ENCODE measurements around the gene KCNIP3. TPM values are rescaled to one million over a fixed set of nuclear protein-coding genes. Genes with fewer than 3 reads are reported as not detected.

KCNIP3 gene
- total RNA-seq, 2 experiments from 2014 or later: 0.52 TPM; not detected in 1

- Mint-ChIP-seq H3K27ac (no peak overlapping the region), H3K4me3 (no peak overlapping the region), H3K36me3 (ENCODE audit: low read depth) (no peaks in the 10 kb centered on the region), H3K4me1 (ENCODE audit: low read depth) (no peaks in the 10 kb centered on the region), H3K27me3 (peaks cover 4% of the 10 kb centered on the region), H3K9me3 (no peaks in the 10 kb centered on the region)
- CTCF ChIA-PET: no interaction called here
- Histone ChIP-seq H3K27ac (ENCODE audit: low read depth in 1 of 2, low read length in 2 of 2) (no peak overlapping the region), H3K4me3 (ENCODE audit: low read length) (no peak overlapping the region), H3K4me1 (ENCODE audit: insufficient read depth, low read length) (no peaks in the 10 kb centered on the region), H3K9me3 (ENCODE audit: control insufficient read depth in 1 of 2, insufficient read depth in 1 of 2, low read length in 2 of 2) (peaks cover 0 to 9% of the 10 kb centered on the region in 2 experiments), H3K36me3 (ENCODE audit: insufficient read depth, low read length) (no peaks in the 10 kb centered on the region), H3K27me3 (ENCODE audit: control insufficient read depth in 1 of 2, insufficient read depth in 2 of 2, low read length in 2 of 2) (no peaks in the 10 kb centered on the region)
- TF ChIP-seq CTCF (IDR thresholded peaks at IDR 0.05): no peak
- ATAC-seq (ENCODE audit: poor library complexity) (no peak), DNase-seq (no peak)
- intact Hi-C loops (cut with DNase I, micrococcal nuclease): no loop called here
- POLR2A ChIA-PET: no interaction called here
These were observed 34.9 kb downstream of the KCNIP3 start for GRCh38 chr2:95332036-95332435.

- Histone ChIP-seq H3K4me1 (ENCODE audit: insufficient read depth, low read length) (no peaks in the 10 kb centered on the region), H3K4me3 (ENCODE audit: low read length) (no peak overlapping the region), H3K27me3 (ENCODE audit: control insufficient read depth in 1 of 2, insufficient read depth in 2 of 2, low read length in 2 of 2) (no peaks in the 10 kb centered on the region), H3K36me3 (ENCODE audit: insufficient read depth, low read length) (no peaks in the 10 kb centered on the region), H3K27ac (ENCODE audit: low read depth in 1 of 2, low read length in 2 of 2) (no peak overlapping the region), H3K9me3 (ENCODE audit: control insufficient read depth in 1 of 2, insufficient read depth in 1 of 2, low read length in 2 of 2) (peaks cover 0 to 9% of the 10 kb centered on the region in 2 experiments)
- DNase-seq (no peak), ATAC-seq (ENCODE audit: poor library complexity) (no peak)
- H3K27ac Mint-ChIP-seq: no peak overlapping the region
- peaks cover 4% of the 10 kb centered on the region for H3K27me3 Mint-ChIP-seq
- no peaks in the 10 kb centered on the region for H3K9me3 Mint-ChIP-seq
- ChIA-PET CTCF (no interaction called here), POLR2A (no interaction called here)
- H3K4me3 Mint-ChIP-seq: no peak overlapping the region
- TF ChIP-seq CTCF (IDR thresholded peaks at IDR 0.05): no peak
- H3K4me1 Mint-ChIP-seq (ENCODE audit: low read depth): no peaks in the 10 kb centered on the region
- H3K36me3 Mint-ChIP-seq (ENCODE audit: low read depth): no peaks in the 10 kb centered on the region
- intact Hi-C loops (cut with DNase I, micrococcal nuclease): no loop called here
These were observed 35.9 kb downstream of the KCNIP3 start for GRCh38 chr2:95333056-95333455.

DNA sequence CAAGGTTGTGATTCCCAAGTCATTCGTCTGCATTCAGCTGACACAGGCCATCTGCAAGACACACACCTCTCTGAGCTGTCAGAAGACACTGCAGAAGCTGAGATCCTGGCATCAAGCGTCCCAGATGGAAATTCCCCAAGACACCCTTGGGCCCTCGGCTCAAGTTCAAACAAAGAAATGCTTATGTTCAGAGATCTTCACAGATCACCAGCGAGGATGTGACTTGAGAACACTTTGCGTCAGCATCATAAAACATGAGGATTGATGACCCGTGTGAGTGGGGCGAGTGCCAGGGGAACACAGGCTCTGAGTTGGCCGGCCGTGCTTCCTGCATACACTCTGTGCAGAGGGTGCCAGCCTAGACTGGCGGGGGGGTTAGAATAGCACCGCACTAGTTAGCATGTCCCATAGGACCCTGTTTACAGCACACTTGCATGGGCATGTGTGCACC lies 36.8 kb downstream of the KCNIP3 start:
- POLR2A ChIA-PET: no interaction called here
- no peaks in the 10 kb centered on the region for H3K36me3 ChIP-seq (ENCODE audit: insufficient read depth, low read length)
- no peak overlapping the region for H3K27ac ChIP-seq (ENCODE audit: low read depth in 1 of 2, low read length in 2 of 2)
- H3K27ac Mint-ChIP-seq: no peak overlapping the region
- no peaks in the 10 kb centered on the region for H3K4me1 Mint-ChIP-seq (ENCODE audit: low read depth)
- no peaks in the 10 kb centered on the region for H3K4me1 ChIP-seq (ENCODE audit: insufficient read depth, low read length)
- peaks cover 4% of the 10 kb centered on the region for H3K27me3 Mint-ChIP-seq
- no peak overlapping the region for H3K4me3 Mint-ChIP-seq
- H3K9me3 ChIP-seq (ENCODE audit: control insufficient read depth in 1 of 2, insufficient read depth in 1 of 2, low read length in 2 of 2): peaks cover 0 to 9% of the 10 kb centered on the region in 2 experiments
- CTCF ChIA-PET: no interaction called here
- intact Hi-C loops (cut with DNase I, micrococcal nuclease): no loop called here
- DNase-seq (no peak), ATAC-seq (ENCODE audit: poor library complexity) (no peak)
- H3K36me3 Mint-ChIP-seq (ENCODE audit: low read depth): no peaks in the 10 kb centered on the region
- no peak for TF ChIP-seq CTCF (IDR thresholded peaks at IDR 0.05)
- no peaks in the 10 kb centered on the region for H3K27me3 ChIP-seq (ENCODE audit: control insufficient read depth in 1 of 2, insufficient read depth in 2 of 2, low read length in 2 of 2)
- no peak overlapping the region for H3K4me3 ChIP-seq (ENCODE audit: low read length)
- no peaks in the 10 kb centered on the region for H3K9me3 Mint-ChIP-seq

Data from CD4-positive, alpha-beta T cell (primary cell).